ENCODE results near the gene UBE3A. TPM values are rescaled to one million over a fixed set of nuclear protein-coding genes. Genes with fewer than 3 reads are reported as not detected.

UBE3A gene
- total RNA-seq, 2 donors from 2014 or later = 26.7 to 38.9 TPM

DNA sequence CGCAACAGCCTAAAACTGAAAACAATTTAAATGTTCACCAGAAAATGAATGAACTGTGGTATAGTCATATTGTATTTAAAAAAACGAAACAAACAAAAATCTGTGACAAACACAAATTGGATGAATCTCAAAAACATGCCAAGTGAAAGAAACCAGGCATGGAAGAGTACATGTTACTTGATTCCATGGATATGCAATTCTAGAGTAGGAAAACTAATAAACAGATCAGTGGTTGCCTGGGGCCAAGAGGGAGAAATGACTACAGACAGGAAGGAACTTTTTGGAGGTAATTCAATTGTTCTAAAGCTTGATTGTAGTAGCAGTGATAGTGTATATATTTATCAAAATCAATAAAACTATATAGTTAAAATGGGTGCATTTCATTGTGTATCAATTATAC, 16.8 kb downstream of the UBE3A start:
- ATAC-seq (no peak), DNase-seq (no peak)
- Histone ChIP-seq H3K9me3 (no peaks in the 10 kb centered on the region), H3K4me3 (no peak overlapping the region), H3K27ac (no peak overlapping the region), H3K4me1 (peaks cover 3% of the 10 kb centered on the region), H3K36me3 (replicated peaks in 1 of 2; ENCODE audit: insufficient read depth in 1 of 2, low read depth in 2 of 2) (no peaks in the 10 kb centered on the region), H3K27me3 (no peaks in the 10 kb centered on the region)
- no peak for TF ChIP-seq POLR2A (IDR thresholded peaks at IDR 0.05)
- TF ChIP-seq, protein P1, sequence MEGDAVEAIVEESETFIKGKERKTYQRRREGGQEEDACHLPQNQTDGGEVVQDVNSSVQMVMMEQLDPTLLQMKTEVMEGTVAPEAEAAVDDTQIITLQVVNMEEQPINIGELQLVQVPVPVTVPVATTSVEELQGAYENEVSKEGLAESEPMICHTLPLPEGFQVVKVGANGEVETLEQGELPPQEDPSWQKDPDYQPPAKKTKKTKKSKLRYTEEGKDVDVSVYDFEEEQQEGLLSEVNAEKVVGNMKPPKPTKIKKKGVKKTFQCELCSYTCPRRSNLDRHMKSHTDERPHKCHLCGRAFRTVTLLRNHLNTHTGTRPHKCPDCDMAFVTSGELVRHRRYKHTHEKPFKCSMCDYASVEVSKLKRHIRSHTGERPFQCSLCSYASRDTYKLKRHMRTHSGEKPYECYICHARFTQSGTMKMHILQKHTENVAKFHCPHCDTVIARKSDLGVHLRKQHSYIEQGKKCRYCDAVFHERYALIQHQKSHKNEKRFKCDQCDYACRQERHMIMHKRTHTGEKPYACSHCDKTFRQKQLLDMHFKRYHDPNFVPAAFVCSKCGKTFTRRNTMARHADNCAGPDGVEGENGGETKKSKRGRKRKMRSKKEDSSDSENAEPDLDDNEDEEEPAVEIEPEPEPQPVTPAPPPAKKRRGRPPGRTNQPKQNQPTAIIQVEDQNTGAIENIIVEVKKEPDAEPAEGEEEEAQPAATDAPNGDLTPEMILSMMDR (IDR thresholded peaks at IDR 0.05) = no peak
- intact Hi-C loops (cut with DNase I) = no loop called here
- WGBS, 2 donors = 80 to 82% methylated on average over 2 of the region's 2 CpGs

DNA sequence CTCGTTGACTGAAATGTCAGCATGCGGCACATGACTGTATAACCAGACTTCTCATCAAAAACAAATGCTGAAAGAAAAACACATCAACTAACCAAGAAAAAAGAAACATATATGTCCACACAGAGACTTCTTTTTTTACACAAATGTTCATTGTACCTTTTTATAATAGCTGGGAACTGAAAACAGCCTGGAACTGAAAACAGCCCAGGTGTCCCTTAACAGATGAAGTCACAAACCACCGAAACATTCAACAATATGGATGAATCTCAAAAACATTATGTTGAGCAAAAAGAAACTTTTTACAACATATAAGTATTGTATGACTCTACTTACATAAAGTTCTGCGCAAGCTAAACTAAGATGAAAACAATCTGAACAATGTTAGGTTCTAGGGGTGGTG, 20.6 kb downstream of the UBE3A start:
- no peak for DNase-seq
- TF ChIP-seq, protein P1 (IDR thresholded peaks at IDR 0.05) = no peak
- no peak for TF ChIP-seq POLR2A (IDR thresholded peaks at IDR 0.05)
- WGBS, 2 donors = 74 to 85% methylated on average over 4 of the region's 4 CpGs

DNA sequence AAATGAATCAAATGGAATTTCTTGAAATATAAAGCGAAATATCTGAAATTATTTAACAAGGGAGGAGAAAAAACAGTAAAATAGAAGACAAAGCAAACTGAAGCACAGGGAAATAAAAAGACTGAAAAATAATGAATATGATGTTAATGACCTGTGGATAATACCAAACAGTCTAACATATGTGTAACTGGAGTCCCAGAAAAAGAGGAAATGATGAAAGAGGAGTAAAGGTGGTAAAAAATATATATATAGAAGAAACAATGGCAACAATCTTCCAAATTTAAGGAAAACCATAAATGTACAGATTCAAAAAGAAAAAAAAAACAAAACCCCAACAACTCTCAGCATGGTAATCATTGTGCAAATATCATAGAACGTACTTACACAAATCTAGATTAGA, 21.2 kb downstream of the UBE3A start:
- no peak overlapping the region for H3K4me3 ChIP-seq
- intact Hi-C loops (cut with DNase I) = no loop called here
- H3K27me3 ChIP-seq = no peaks in the 10 kb centered on the region
- no peaks in the 10 kb centered on the region for H3K36me3 ChIP-seq (replicated peaks in 1 of 2; ENCODE audit: insufficient read depth in 1 of 2, low read depth in 2 of 2)
- H3K27ac ChIP-seq = no peak overlapping the region
- WGBS, 2 donors = 71 to 78% methylated on average over 2 of the region's 2 CpGs
- H3K9me3 ChIP-seq = no peaks in the 10 kb centered on the region
- peaks cover 14% of the 10 kb centered on the region for H3K4me1 ChIP-seq
- DNase-seq = no peak
- no peak for ATAC-seq
- TF ChIP-seq, protein P1 (IDR thresholded peaks at IDR 0.05) = no peak
- no peak for TF ChIP-seq POLR2A (IDR thresholded peaks at IDR 0.05)

More for the DNA sequence above, 20.6 kb downstream of the UBE3A start:
- Histone ChIP-seq H3K4me1 (peaks cover 14% of the 10 kb centered on the region), H3K9me3 (no peaks in the 10 kb centered on the region), H3K4me3 (no peak overlapping the region), H3K27me3 (no peaks in the 10 kb centered on the region), H3K36me3 (replicated peaks in 1 of 2; ENCODE audit: insufficient read depth in 1 of 2, low read depth in 2 of 2) (no peaks in the 10 kb centered on the region), H3K27ac (no peak overlapping the region)
- intact Hi-C loops (cut with DNase I) = no loop called here
- no peak for ATAC-seq

DNA sequence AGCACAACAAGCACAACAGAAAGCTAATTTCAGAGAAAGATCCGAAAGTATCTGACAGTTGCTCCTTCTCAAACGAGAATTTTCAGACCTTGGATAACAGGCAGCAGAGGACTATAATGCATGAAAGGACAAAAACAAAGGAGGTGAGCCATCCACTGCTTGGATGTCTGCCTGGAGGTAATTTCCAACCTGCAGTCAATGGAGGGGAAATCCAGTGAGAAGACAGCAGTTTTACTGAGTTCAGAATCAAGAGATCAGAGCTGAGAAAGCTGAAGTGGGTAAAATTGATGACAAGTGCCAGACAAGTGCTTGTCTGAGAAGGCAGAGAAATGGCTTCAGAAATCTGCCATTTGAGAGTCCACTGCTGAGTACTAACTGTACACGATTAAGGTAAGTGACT, 22.1 kb downstream of the UBE3A start:
- no peaks in the 10 kb centered on the region for H3K36me3 ChIP-seq (replicated peaks in 1 of 2; ENCODE audit: insufficient read depth in 1 of 2, low read depth in 2 of 2)
- ATAC-seq (no peak), DNase-seq (no peak)
- TF ChIP-seq, protein P1 (IDR thresholded peaks at IDR 0.05) = no peak
- no peak for TF ChIP-seq POLR2A (IDR thresholded peaks at IDR 0.05)
- intact Hi-C loops (cut with DNase I) = no loop called here
- WGBS, 2 donors = 71 to 74% methylated on average over 3 of the region's 3 CpGs
- H3K27ac ChIP-seq = no peak overlapping the region
- no peak overlapping the region for H3K4me3 ChIP-seq
- no peaks in the 10 kb centered on the region for H3K9me3 ChIP-seq
- H3K27me3 ChIP-seq = no peaks in the 10 kb centered on the region
- peaks cover 14% of the 10 kb centered on the region for H3K4me1 ChIP-seq

DNA sequence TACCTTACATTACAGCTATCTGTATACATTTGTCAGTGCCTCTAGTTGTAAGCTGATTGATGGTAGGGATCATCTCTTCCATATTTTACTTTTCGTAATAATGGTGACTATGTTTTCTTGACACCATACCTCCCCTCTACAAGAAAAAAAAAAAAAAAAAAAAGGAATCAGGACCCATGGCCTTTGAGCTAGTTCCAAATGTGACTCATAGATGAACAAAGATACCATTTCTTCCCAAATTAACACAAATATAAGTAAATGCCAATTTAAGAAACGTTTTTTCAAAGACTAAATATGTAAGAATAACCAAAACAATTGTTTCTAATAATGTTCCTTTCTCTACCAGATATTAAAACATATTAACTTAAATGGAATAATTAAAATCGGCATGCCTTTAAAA, 23.1 kb downstream of the UBE3A start:
- H3K9me3 ChIP-seq = no peaks in the 10 kb centered on the region
- no peak overlapping the region for H3K4me3 ChIP-seq
- no peak overlapping the region for H3K27ac ChIP-seq
- DNase-seq (no peak), ATAC-seq (no peak)
- no peak for TF ChIP-seq POLR2A (IDR thresholded peaks at IDR 0.05)
- TF ChIP-seq, protein P1 (IDR thresholded peaks at IDR 0.05) = no peak
- H3K36me3 ChIP-seq (replicated peaks in 1 of 2; ENCODE audit: insufficient read depth in 1 of 2, low read depth in 2 of 2) = no peaks in the 10 kb centered on the region
- H3K27me3 ChIP-seq = no peaks in the 10 kb centered on the region
- intact Hi-C loops (cut with DNase I) = no loop called here
- WGBS, 2 donors = 73 to 74% methylated on average over 3 of the region's 3 CpGs
- peaks cover 18% of the 10 kb centered on the region for H3K4me1 ChIP-seq

All from body of pancreas (tissue), 4 donors.